K562 (cell line): ENCODE measurements around the gene SLFNL1. TPM values are rescaled to one million over a fixed set of nuclear protein-coding genes. Genes with fewer than 3 reads are reported as not detected.

ENCODE experiments used
- ATAC-seq: fragments of 200-7000 bp; cut with Tn5 transposase; 3 replicates; pipeline ENCODE4 v1.9.1; 2020; ENCODE audit warnings: moderate library complexity
- BruUV-seq: library from RNA; stranded (reverse); fragments of 400-500 nt; replicated peaks from 2 replicates; lab custom pipeline; 2021; lab: Mats Ljungman, UMichigan
- CTCF ChIA-PET: fragments of 300-600 bp; formaldehyde crosslinking; extraction: SDS; loops from one replicate; lab custom pipeline; 2021; ENCODE audit warnings: low intra/inter-chr PET ratio; lab: Yijun Ruan, JAX
- POLR2A ChIA-PET: fragments of 300-600, 350-650 bp; sonication (Branson Sonifier 250); formaldehyde crosslinking; extraction: SDS; loops from one replicate; lab custom pipeline; 2021; ENCODE audit warnings: antibody characterized with exemption, inconsistent platforms; lab: Yijun Ruan, JAX
- DNase-seq, 4 experiments: peaks; one replicate each; pipeline versions ENCODE4 v3.0.0 to v3.0.0-alpha.2; 2011 to 2018; ENCODE audit warnings: low spot score in 3 of 4, mixed read lengths in 3 of 4; ENCODE audit errors: extremely low read depth in 1 of 4
- FAIRE-seq: peaks from 2 replicates; lab custom pipeline; 2011; peaks lifted over from hg19 to GRCh38; lab: Jason Lieb, UNC
- H2AFZ ChIP-seq: 2 replicates; pipeline ENCODE4 v1.6.0; 2011; ENCODE audit warnings: low read depth, low read length, control low read depth, inconsistent platforms
- H3K27ac ChIP-seq: fragments of 200-600 bp; 3 replicates; pipeline ENCODE4 v1.8.0; 2011; ENCODE audit warnings: low read depth, mild to moderate bottlenecking, control low read depth, inconsistent platforms, low read length, moderate library complexity, mixed read lengths; ENCODE audit errors: extremely low read depth
- H3K27me3 ChIP-seq, 2 experiments: fragments of 300-600 bp in 1 of 2; 2 replicates in 1 of 2; 3 replicates in 1 of 2; pipeline versions ENCODE4 v1.6.0 to v1.8.0; 2011; ENCODE audit warnings: inconsistent platforms in 2 of 2, low read length in 2 of 2, mild to moderate bottlenecking in 1 of 2, mixed read lengths in 1 of 2, moderate library complexity in 1 of 2; ENCODE audit not compliant: control insufficient read depth in 2 of 2, insufficient read depth in 2 of 2
- H3K36me3 ChIP-seq: fragments of 300-600 bp; 3 replicates; pipeline ENCODE4 v1.8.0; 2011; ENCODE audit warnings: mild to moderate bottlenecking, low read length, inconsistent platforms; ENCODE audit not compliant: control insufficient read depth, insufficient read depth
- H3K4me1 ChIP-seq, 2 experiments: fragments of 200-600 bp in 1 of 2; replicated peaks in 1 of 2; 2 replicates in 1 of 2; 3 replicates in 1 of 2; pipeline versions ENCODE4 v1.5.1 to v1.8.0; 2011; ENCODE audit warnings: inconsistent platforms in 2 of 2, low read length in 2 of 2, mild to moderate bottlenecking in 1 of 2, mixed read lengths in 1 of 2, moderate library complexity in 1 of 2; ENCODE audit not compliant: control insufficient read depth in 2 of 2, insufficient read depth in 2 of 2
- H3K4me2 ChIP-seq: 2 replicates; pipeline ENCODE4 v1.6.1; 2011; ENCODE audit warnings: low read length, control low read depth, inconsistent platforms, mixed read lengths; ENCODE audit not compliant: insufficient read depth
- H3K4me3 ChIP-seq: fragments of 200-600 bp; sonication (generic), shearing (Covaris generic); 2 replicates; pipeline ENCODE4 v1.5.1; 2016; ENCODE audit warnings: control low read depth, inconsistent platforms
- H3K79me2 ChIP-seq: fragments of 200-600 bp; 3 replicates; pipeline ENCODE4 v1.8.0; 2011; ENCODE audit warnings: low read length, inconsistent platforms; ENCODE audit not compliant: control insufficient read depth, insufficient read depth
- H3K9ac ChIP-seq, 2 experiments: 2 replicates each; pipeline versions ENCODE4 v1.6.0 to v1.6.1; 2011; ENCODE audit warnings: low read depth in 2 of 2, low read length in 2 of 2, control low read depth in 1 of 2, inconsistent platforms in 1 of 2, mild to moderate bottlenecking in 1 of 2, mixed read lengths in 1 of 2; ENCODE audit not compliant: insufficient read depth in 1 of 2
- H3K9me1 ChIP-seq: one replicate; pipeline ENCODE4 v1.6.0; 2011; ENCODE audit warnings: inconsistent platforms, mild to moderate bottlenecking, low read length, moderate library complexity; ENCODE audit not compliant: control insufficient read depth, insufficient read depth
- H3K9me3 ChIP-seq: replicated peaks from 2 replicates; pipeline ENCODE4 v1.5.1; 2011; ENCODE audit warnings: low read depth, low read length, inconsistent platforms; ENCODE audit not compliant: control insufficient read depth, insufficient read depth
- H4K20me1 ChIP-seq: replicated peaks from 2 replicates; pipeline ENCODE4 v1.6.1; 2011; ENCODE audit warnings: low read length, inconsistent platforms, mixed read lengths; ENCODE audit not compliant: control insufficient read depth, insufficient read depth
- BHLHE40 ChIP-seq: IDR thresholded peaks from 2 replicates; pipeline ENCODE4 v1.6.1; 2011; ENCODE audit warnings: low read length, improper control_type of control experiment
- BMI1 ChIP-seq: fragments of 150-350 bp; IDR thresholded peaks from 2 replicates; pipeline ENCODE4 v1.6.1; 2014; ENCODE audit warnings: low read length
- BRD9 ChIP-seq: fragments of 450-650 bp; IDR thresholded peaks from 2 replicates; pipeline ENCODE4 v1.6.1; 2018; ENCODE audit warnings: low read depth; ENCODE audit not compliant: partially characterized antibody
- CBFA2T2 ChIP-seq: fragments of 450-650 bp; conservative IDR thresholded peaks from 2 replicates; pipeline ENCODE4 v1.6.1; 2017; ENCODE audit warnings: mild to moderate bottlenecking
- CBFA2T3 ChIP-seq: fragments of 450-650 bp; IDR thresholded peaks from 2 replicates; pipeline ENCODE4 v1.6.1; 2017
- CTBP1 ChIP-seq: fragments of 450-650 bp; IDR thresholded peaks from 2 replicates; pipeline ENCODE4 v1.6.1; 2016; ENCODE audit warnings: borderline replicate concordance
- CXXC5 ChIP-seq: fragments of 250-450 bp; sonication (Bioruptor Pico); IDR thresholded peaks from 2 replicates; pipeline ENCODE4 v1.8.0; 2022; ENCODE audit warnings: inconsistent platforms, mild to moderate bottlenecking, moderate library complexity
- DPF2 ChIP-seq: fragments of 450-650 bp; IDR thresholded peaks from 2 replicates; pipeline ENCODE4 v1.6.1; 2016
- GATAD2A ChIP-seq: fragments of 450-650 bp; IDR thresholded peaks from 2 replicates; pipeline ENCODE4 v1.6.1; 2017
- HNRNPH1 ChIP-seq: fragments of 200-400 bp; formaldehyde crosslinking; optimal IDR thresholded peaks from 2 replicates; pipeline ENCODE3; 2017; ENCODE audit warnings: low read depth, mild to moderate bottlenecking, low read length, moderate library complexity
- KDM1A ChIP-seq, 2 experiments: fragments of 450-650 bp; IDR thresholded peaks; 2 replicates each; pipeline ENCODE4 v1.6.1; 2016; ENCODE audit warnings: mild to moderate bottlenecking in 2 of 2
- NCOR1 ChIP-seq: fragments of 450-650 bp; IDR thresholded peaks from 2 replicates; pipeline ENCODE4 v1.6.1; 2016; ENCODE audit warnings: mild to moderate bottlenecking, moderate library complexity
- POLR2AphosphoS2 ChIP-seq: IDR thresholded peaks from 2 replicates; pipeline ENCODE4 v1.6.1; 2012; ENCODE audit warnings: low read length, improper control_type of control experiment
- PYGO2 ChIP-seq: fragments of 450-650 bp; IDR thresholded peaks from 2 replicates; pipeline ENCODE4 v1.6.1; 2016; ENCODE audit warnings: mild to moderate bottlenecking, missing genetic modification characterization, moderate library complexity, missing compliant biosample characterization
- RCOR1 ChIP-seq, 2 experiments: IDR thresholded peaks; 2 replicates each; pipeline ENCODE4 v1.6.1; 2012; ENCODE audit warnings: low read depth in 2 of 2, low read length in 2 of 2, borderline replicate concordance in 1 of 2, improper control_type of control experiment in 1 of 2
- SNIP1 ChIP-seq: fragments of 450-650 bp; IDR thresholded peaks from 2 replicates; pipeline ENCODE4 v1.7.1; 2017; ENCODE audit warnings: low read depth, mild to moderate bottlenecking
- SOX6 ChIP-seq: fragments of 450-650 bp; IDR thresholded peaks from 2 replicates; pipeline ENCODE4 v1.6.1; 2014; ENCODE audit warnings: mild to moderate bottlenecking
- TAF1 ChIP-seq: IDR thresholded peaks from 2 replicates; pipeline ENCODE4 v1.6.1; 2011; ENCODE audit warnings: mild to moderate bottlenecking, low read length, moderate library complexity; ENCODE audit not compliant: insufficient read depth, control insufficient read depth, severe bottlenecking; ENCODE audit errors: extremely low read depth
- TAL1 ChIP-seq: fragments of 450-650 bp; IDR thresholded peaks from 2 replicates; pipeline ENCODE4 v1.6.1; 2016; ENCODE audit warnings: mild to moderate bottlenecking
- TBP ChIP-seq: optimal IDR thresholded peaks from 2 replicates; pipeline ENCODE3; 2011; ENCODE audit warnings: low read depth, low read length, improper control_type of control experiment
- TCF3 ChIP-seq: sonication (generic); formaldehyde crosslinking; IDR thresholded peaks from 2 replicates; pipeline ENCODE4 v1.4.0; 2020; ENCODE audit warnings: mild to moderate bottlenecking, missing genetic modification reagents
- TCF7L2 ChIP-seq: fragments of 150-350 bp; IDR thresholded peaks from 2 replicates; pipeline ENCODE4 v1.6.1; 2016; ENCODE audit warnings: low read depth, mild to moderate bottlenecking, low read length, moderate library complexity
- ZNF184 ChIP-seq: sonication (generic); formaldehyde crosslinking; IDR thresholded peaks from 2 replicates; pipeline ENCODE4 v1.5.0; 2020; ENCODE audit warnings: missing genetic modification reagents
- ZNF274 ChIP-seq: IDR thresholded peaks from 2 replicates; pipeline ENCODE4 v1.6.1; 2011; ENCODE audit warnings: low read depth, mild to moderate bottlenecking, low read length, moderate library complexity, borderline replicate concordance
- ZNF445 ChIP-seq: fragments of 250-450 bp; sonication (Bioruptor Pico); IDR thresholded peaks from 2 replicates; pipeline ENCODE4 v1.4.0; 2020; ENCODE audit warnings: low read depth, mild to moderate bottlenecking, moderate library complexity
- WGBS: fragments of 100-300 bp; shearing (Covaris generic); methylation state at CpG from one replicate; pipeline ENCODE4 v1.1.6; 2016; ENCODE audit warnings: low coverage, mixed read lengths; ENCODE audit not compliant: insufficient coverage; ENCODE audit errors: missing lambda C conversion rate; 5-methylcytosine and 5-hydroxymethylcytosine counted together
- in situ Hi-C: fragments of 300-500 bp; cut with MboI; formaldehyde crosslinking; loops from 4 replicates; pipeline ENCODE4 v1.15.0; 2018; ENCODE audit warnings: inconsistent platforms, mixed read lengths
- intact Hi-C: fragments of 100-400 bp; cut with micrococcal nuclease; formaldehyde crosslinking; loops from 2 replicates; pipeline ENCODE4 v1.14.2; 2022
- polyA plus RNA-seq, 8 experiments: library from polyadenylated mRNA; depleted of rRNA in 4 of 8; stranded (reverse) in 5 of 8; unstranded in 3 of 8; fragments of >200 nt; fragmentation: Nextera tagmentation in 2 of 8; fragmentation: Illumina TruSeq in 1 of 8; extraction: Ambion mirVana in 2 of 8; extraction: Trizol in 1 of 8; gene quantifications; 2 replicates each; pipeline versions ENCODE4 v1.2.1 to v1.2.3, GENCODE V29; 2011 to 2014; ENCODE audit warnings: inconsistent platforms in 1 of 8, missing spikeins in 1 of 8
- total RNA-seq, 7 experiments: library from RNA; depleted of rRNA in 6 of 7; stranded (reverse); fragments of >200 nt in 6 of 7; fragmentation: Illumina TruSeq in 2 of 7; extraction: Trizol in 2 of 7; gene quantifications; 2 replicates each; pipeline versions ENCODE4 v1.2.1 to v1.2.3, GENCODE V29; 2011 to 2021; ENCODE audit warnings: low replicate concordance in 1 of 7
- TF ChIP-seq, protein P1 (sequence below), 2 experiments: IDR thresholded peaks; 2 replicates each; pipeline ENCODE4 v1.6.1; 2012; ENCODE audit warnings: improper control_type of control experiment in 2 of 2, low read depth in 2 of 2, low read length in 2 of 2, borderline replicate concordance in 1 of 2

Gene SLFNL1
- total and polyA plus RNA-seq, 9 of the 15 experiments (the other 6 are each of a cell fraction or from before 2014, with no cell fraction given), result 0.05 to 0.14 (median 0.06) TPM; not detected in 5

DNA sequence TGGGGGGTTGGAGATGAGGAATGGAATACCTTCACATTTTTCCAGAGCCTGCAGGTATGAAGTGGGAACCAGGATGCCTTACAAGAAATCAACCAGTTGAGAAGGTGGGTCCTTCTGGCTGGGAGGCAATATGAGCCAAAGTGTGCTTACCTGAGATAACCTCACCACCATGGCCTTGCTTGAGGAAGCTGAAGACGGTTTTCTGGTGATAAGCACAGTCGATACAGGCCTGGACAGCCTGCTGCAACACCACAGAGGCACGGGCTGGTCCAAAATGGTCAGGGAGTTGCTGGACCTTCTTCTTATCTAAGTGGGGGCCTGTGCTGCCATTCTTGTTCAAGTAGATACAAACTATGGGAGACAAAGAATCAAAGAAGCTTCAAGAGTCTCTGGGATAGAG is 27.0 kb upstream of the SLFNL1 start:
- in situ Hi-C loops, result no loop called here
- peak; percentile 73 for FAIRE-seq
- TF ChIP-seq, protein P1, sequence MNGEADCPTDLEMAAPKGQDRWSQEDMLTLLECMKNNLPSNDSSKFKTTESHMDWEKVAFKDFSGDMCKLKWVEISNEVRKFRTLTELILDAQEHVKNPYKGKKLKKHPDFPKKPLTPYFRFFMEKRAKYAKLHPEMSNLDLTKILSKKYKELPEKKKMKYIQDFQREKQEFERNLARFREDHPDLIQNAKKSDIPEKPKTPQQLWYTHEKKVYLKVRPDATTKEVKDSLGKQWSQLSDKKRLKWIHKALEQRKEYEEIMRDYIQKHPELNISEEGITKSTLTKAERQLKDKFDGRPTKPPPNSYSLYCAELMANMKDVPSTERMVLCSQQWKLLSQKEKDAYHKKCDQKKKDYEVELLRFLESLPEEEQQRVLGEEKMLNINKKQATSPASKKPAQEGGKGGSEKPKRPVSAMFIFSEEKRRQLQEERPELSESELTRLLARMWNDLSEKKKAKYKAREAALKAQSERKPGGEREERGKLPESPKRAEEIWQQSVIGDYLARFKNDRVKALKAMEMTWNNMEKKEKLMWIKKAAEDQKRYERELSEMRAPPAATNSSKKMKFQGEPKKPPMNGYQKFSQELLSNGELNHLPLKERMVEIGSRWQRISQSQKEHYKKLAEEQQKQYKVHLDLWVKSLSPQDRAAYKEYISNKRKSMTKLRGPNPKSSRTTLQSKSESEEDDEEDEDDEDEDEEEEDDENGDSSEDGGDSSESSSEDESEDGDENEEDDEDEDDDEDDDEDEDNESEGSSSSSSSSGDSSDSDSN (IDR thresholded peaks at IDR 0.05; ENCODE audit: borderline replicate concordance in 1 of 2, low read depth in 2 of 2, low read length in 2 of 2), result no peak
- TF ChIP-seq CBFA2T2, result peak; percentile 56
- peak; percentile 29; the same call in 1 of the 2 replicates for TF ChIP-seq DPF2
- no peak for TF ChIP-seq ZNF184
- no peak for TF ChIP-seq POLR2AphosphoS2
- TF ChIP-seq GATAD2A, result no peak
- TF ChIP-seq SNIP1, result no peak
- TF ChIP-seq TAF1, result no peak
- TF ChIP-seq TCF7L2, result no peak
- TF ChIP-seq PYGO2, result no peak
- peak; percentile 73 for TF ChIP-seq TAL1
- 0 out of 4 replicates have a peak, but pooled peaks of 1 of the 2 experiments have one; percentile 38 for TF ChIP-seq RCOR1 (IDR thresholded peaks at IDR 0.05; ENCODE audit: borderline replicate concordance in 1 of 2, low read depth in 2 of 2, low read length in 2 of 2)
- peak; percentile 19; the same call in 1 of the 2 replicates for TF ChIP-seq CXXC5 (CRISPR knock-in tag)
- TF ChIP-seq ZNF274, result no peak
- peak; percentile 78 for TF ChIP-seq CBFA2T3
- TF ChIP-seq CTBP1, result peak; percentile 33; the same call in 1 of the 2 replicates
- TF ChIP-seq ZNF445 (CRISPR knock-in tag), result no peak
- TF ChIP-seq BMI1, result no peak
- peak; percentile 33; the same call in 1 of the 2 replicates for TF ChIP-seq BHLHE40
- no peak for TF ChIP-seq BRD9
- no peak for TF ChIP-seq KDM1A (IDR thresholded peaks at IDR 0.05)
- TF ChIP-seq SOX6, result no peak
- TF ChIP-seq TBP, result no peak
- peak; percentile 47; the same call in 1 of the 2 replicates for TF ChIP-seq NCOR1
- peak; percentile 84 for TF ChIP-seq TCF3
- TF ChIP-seq HNRNPH1, result no peak

More for the DNA sequence above, 27.0 kb upstream of the SLFNL1 start:
- Histone ChIP-seq H3K9me3 (no peaks in the 10 kb centered on the region), H3K4me2 (no peak overlapping the region), H4K20me1 (no peaks in the 10 kb centered on the region), H3K27me3 (no peaks in the 10 kb centered on the region), H3K4me1 (peaks cover 0 to 16% of the 10 kb centered on the region in 2 experiments; a peak in 4 of 5 replicates), H3K36me3 (peaks cover 55% of the 10 kb centered on the region), H3K9ac (peak overlapping the region in 1 of 2 experiments; percentile 45; a peak in 1 of 4 replicates), H3K9me1 (no peaks in the 10 kb centered on the region), H3K79me2 (no peaks in the 10 kb centered on the region), H3K4me3 (no peak overlapping the region), H3K27ac (no peak overlapping the region), H2AFZ (no peak overlapping the region)
- 17% methylated on average over 3 of the region's 3 CpGs for WGBS
- intact Hi-C loops, result loop anchor here (10.0 kb wide), 1 partner anchor 196 kb away; the partner anchor contains the start of gene SCMH1
- DNase-seq, result peak in 3 of 4 experiments; percentile 20 to 70 (median 45)
- POLR2A ChIA-PET, result interaction anchor here (1.2 to 1.4 kb wide), 2 partner anchors 11 to 29 kb away, joined by 5 read pairs; no protein-coding TSS in a partner anchor
- CTCF ChIA-PET, result no interaction called here
- BruUV-seq, result no TSS peak
- ATAC-seq, result peak; percentile 76
